ENCODE data around the gene LY6G5C.

DNA sequence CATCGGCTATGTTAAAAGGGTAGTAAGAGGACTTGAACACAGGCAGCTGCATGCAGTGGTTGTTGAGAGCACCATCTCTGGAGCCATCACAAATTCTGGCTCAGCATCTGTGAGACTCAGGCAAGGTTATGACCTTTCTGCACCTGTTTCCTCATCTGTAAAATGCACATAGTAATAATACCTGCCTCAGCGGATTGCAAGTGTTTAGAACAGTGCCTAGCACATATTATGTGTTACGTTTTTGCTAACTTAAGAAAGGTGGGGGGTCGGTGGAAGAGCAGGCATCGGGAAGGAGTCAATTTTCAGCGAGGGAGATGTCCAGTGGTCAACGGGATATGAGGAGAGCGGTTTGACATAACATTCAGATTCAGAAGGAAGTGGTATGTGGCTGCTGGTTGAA is 2.9 kb downstream of the LY6G5C start:
- TF ChIP-seq CTCF (IDR thresholded peaks at IDR 0.05) (no peak), POLR2A (IDR thresholded peaks at IDR 0.05) (no peak)
